KMS-11 (cell line): ENCODE results near the gene ARFGAP1.

ENCODE experiments used
- H2AFZ ChIP-seq: fragments of 200-600 bp; sonication (generic); 2 replicates; pipeline ENCODE4 v1.6.1; 2016; ENCODE audit warnings: antibody characterized with exemption, mixed run types, low read depth
- H3K27ac ChIP-seq: fragments of 200-600 bp; sonication (generic); 2 replicates; pipeline ENCODE4 v1.6.1; 2016; ENCODE audit warnings: mild to moderate bottlenecking, mixed run types
- H3K27me3 ChIP-seq: fragments of 200-600 bp; sonication (generic); 2 replicates; pipeline ENCODE4 v1.6.1; 2017; ENCODE audit warnings: mild to moderate bottlenecking, low read depth, mixed run types, moderate library complexity; ENCODE audit not compliant: insufficient read depth
- H3K36me3 ChIP-seq: fragments of 200-600 bp; sonication (generic); 2 replicates; pipeline ENCODE4 v1.6.1; 2017; ENCODE audit warnings: mild to moderate bottlenecking, mixed run types; ENCODE audit not compliant: insufficient read depth
- H3K4me1 ChIP-seq: fragments of 200-600 bp; sonication (generic); 2 replicates; pipeline ENCODE4 v1.6.1; 2016; ENCODE audit warnings: mild to moderate bottlenecking, low read depth, mixed run types; ENCODE audit not compliant: poor library complexity, severe bottlenecking
- H3K4me2 ChIP-seq: fragments of 200-600 bp; sonication (generic); 2 replicates; pipeline ENCODE4 v1.7.0; 2016; ENCODE audit warnings: mild to moderate bottlenecking, mixed run types
- H3K4me3 ChIP-seq: fragments of 200-600 bp; sonication (generic); IDR thresholded peaks from 2 replicates; pipeline ENCODE4 v1.6.1; 2017; ENCODE audit warnings: low read depth, low read length, mixed read lengths; ENCODE audit not compliant: insufficient read depth
- H3K79me2 ChIP-seq: fragments of 200-600 bp; sonication (generic); 2 replicates; pipeline ENCODE4 v1.6.1; 2016; ENCODE audit warnings: low read depth, mixed run types; ENCODE audit not compliant: insufficient read depth
- H3K9ac ChIP-seq: fragments of 200-600 bp; sonication (generic); 2 replicates; pipeline ENCODE4 v1.6.1; 2016; ENCODE audit warnings: mild to moderate bottlenecking, mixed run types
- H4K20me1 ChIP-seq: fragments of 200-600 bp; sonication (generic); 2 replicates; pipeline ENCODE4 v1.6.1; 2016; ENCODE audit warnings: mild to moderate bottlenecking, mixed run types; ENCODE audit not compliant: insufficient read depth
- TF ChIP-seq, protein P1 (sequence below): fragments of 200-600 bp; sonication (generic); conservative IDR thresholded peaks from 2 replicates; pipeline ENCODE4 v1.6.1; 2017; ENCODE audit warnings: low read depth, mild to moderate bottlenecking, antibody characterized with exemption, low read length, moderate library complexity, mixed read lengths

Gene ARFGAP1

GRCh38 chr20:63318391-63319163 lies 46.0 kb downstream of the ARFGAP1 start:
- Histone ChIP-seq H3K79me2 (no peaks in the 10 kb centered on the region), H2AFZ (no peak overlapping the region), H3K4me2 (no peak overlapping the region), H3K36me3 (no peaks in the 10 kb centered on the region), H3K27ac (no peak overlapping the region), H3K9ac (no peak overlapping the region), H4K20me1 (no peaks in the 10 kb centered on the region), H3K27me3 (peaks cover 96% of the 10 kb centered on the region), H3K4me3 (no peak overlapping the region), H3K4me1 (no peaks in the 10 kb centered on the region)
- TF ChIP-seq, protein P1, sequence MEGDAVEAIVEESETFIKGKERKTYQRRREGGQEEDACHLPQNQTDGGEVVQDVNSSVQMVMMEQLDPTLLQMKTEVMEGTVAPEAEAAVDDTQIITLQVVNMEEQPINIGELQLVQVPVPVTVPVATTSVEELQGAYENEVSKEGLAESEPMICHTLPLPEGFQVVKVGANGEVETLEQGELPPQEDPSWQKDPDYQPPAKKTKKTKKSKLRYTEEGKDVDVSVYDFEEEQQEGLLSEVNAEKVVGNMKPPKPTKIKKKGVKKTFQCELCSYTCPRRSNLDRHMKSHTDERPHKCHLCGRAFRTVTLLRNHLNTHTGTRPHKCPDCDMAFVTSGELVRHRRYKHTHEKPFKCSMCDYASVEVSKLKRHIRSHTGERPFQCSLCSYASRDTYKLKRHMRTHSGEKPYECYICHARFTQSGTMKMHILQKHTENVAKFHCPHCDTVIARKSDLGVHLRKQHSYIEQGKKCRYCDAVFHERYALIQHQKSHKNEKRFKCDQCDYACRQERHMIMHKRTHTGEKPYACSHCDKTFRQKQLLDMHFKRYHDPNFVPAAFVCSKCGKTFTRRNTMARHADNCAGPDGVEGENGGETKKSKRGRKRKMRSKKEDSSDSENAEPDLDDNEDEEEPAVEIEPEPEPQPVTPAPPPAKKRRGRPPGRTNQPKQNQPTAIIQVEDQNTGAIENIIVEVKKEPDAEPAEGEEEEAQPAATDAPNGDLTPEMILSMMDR: no peak

GRCh38 chr20:63319164-63320040 lies 46.8 kb downstream of the ARFGAP1 start:
- no peak overlapping the region for H3K9ac ChIP-seq
- H2AFZ ChIP-seq: no peak overlapping the region
- no peaks in the 10 kb centered on the region for H3K4me1 ChIP-seq
- TF ChIP-seq, protein P1: no peak
- no peak overlapping the region for H3K27ac ChIP-seq
- H3K4me3 ChIP-seq: no peak overlapping the region
- H3K36me3 ChIP-seq: no peaks in the 10 kb centered on the region
- no peaks in the 10 kb centered on the region for H3K79me2 ChIP-seq
- H3K4me2 ChIP-seq: no peak overlapping the region
- no peaks in the 10 kb centered on the region for H4K20me1 ChIP-seq
- H3K27me3 ChIP-seq: peaks cover 96% of the 10 kb centered on the region

DNA sequence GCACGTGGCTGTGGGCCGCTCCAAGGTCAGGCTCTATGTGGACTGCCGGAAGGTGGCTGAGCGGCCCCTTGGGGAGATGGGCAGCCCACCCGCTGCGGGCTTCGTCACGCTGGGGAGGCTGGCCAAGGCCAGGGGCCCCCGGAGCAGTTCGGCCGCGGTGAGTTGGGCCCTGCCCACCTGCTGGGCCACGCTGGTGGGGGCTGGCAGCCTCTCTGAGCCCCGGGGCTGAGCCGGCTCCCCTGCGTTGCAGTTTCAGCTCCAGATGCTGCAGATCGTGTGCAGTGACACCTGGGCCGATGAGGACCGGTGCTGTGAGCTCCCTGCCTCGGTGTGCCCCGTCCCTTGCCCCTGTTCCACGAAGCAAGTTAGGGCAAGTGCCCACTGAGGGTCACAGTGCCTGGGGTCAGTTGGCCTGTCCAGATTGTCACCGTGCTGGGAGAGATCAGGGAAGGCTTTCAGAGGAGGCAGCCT lies 47.5 kb downstream of the ARFGAP1 start:
- H3K9ac ChIP-seq: no peak overlapping the region
- H3K27ac ChIP-seq: no peak overlapping the region
- H3K36me3 ChIP-seq: no peaks in the 10 kb centered on the region
- no peaks in the 10 kb centered on the region for H3K79me2 ChIP-seq
- TF ChIP-seq, protein P1: no peak
- no peak overlapping the region for H3K4me2 ChIP-seq
- H3K4me1 ChIP-seq: no peaks in the 10 kb centered on the region
- no peak overlapping the region for H3K4me3 ChIP-seq
- H4K20me1 ChIP-seq: no peaks in the 10 kb centered on the region
- peaks cover 98% of the 10 kb centered on the region for H3K27me3 ChIP-seq
- H2AFZ ChIP-seq: no peak overlapping the region

- TF ChIP-seq, protein P1: no peak
- H3K27me3 ChIP-seq: peaks cover 92% of the 10 kb centered on the region
- H3K36me3 ChIP-seq: no peaks in the 10 kb centered on the region
- no peak overlapping the region for H3K4me3 ChIP-seq
- no peaks in the 10 kb centered on the region for H3K4me1 ChIP-seq
- H3K27ac ChIP-seq: no peak overlapping the region
- H3K4me2 ChIP-seq: no peak overlapping the region
- H2AFZ ChIP-seq: no peak overlapping the region
- H3K79me2 ChIP-seq: no peaks in the 10 kb centered on the region
- H4K20me1 ChIP-seq: no peaks in the 10 kb centered on the region
- no peak overlapping the region for H3K9ac ChIP-seq
Measured at GRCh38 chr20:63320616-63321147, 48.1 kb downstream of the ARFGAP1 start.
